Pancreas (tissue), 10 donors: ENCODE results near the gene ACTRT2. TPM values are rescaled to one million over a fixed set of nuclear protein-coding genes. Genes with fewer than 3 reads are reported as not detected.

Experiments
- ATAC-seq, 4 donors: fragments of 200-7000 bp; cut with Tn5 transposase; one replicate each; pipeline versions ENCODE4 v1.8.0 to v1.9.1; 2020; ENCODE audit warnings: mild to moderate bottlenecking in 4 of 4, moderate library complexity in 4 of 4
- DNase-seq, 6 donors: peaks; one replicate each; pipeline ENCODE4 v3.0.0-alpha.2; 2020
- FAIRE-seq: peaks from 2 replicates; lab custom pipeline; 2012; peaks lifted over from hg19 to GRCh38; lab: Jason Lieb, UNC
- H3K27ac ChIP-seq, 4 donors: fragments of 200-600 bp; sonication (generic); 1 replicate in 3 of 4; 2 replicates in 1 of 4; pipeline versions ENCODE4 v1.5.0 to v1.8.0; 2020
- H3K27me3 ChIP-seq, 4 donors: fragments of 200-600 bp; one replicate each; pipeline ENCODE4 v1.8.0; 2021
- H3K36me3 ChIP-seq, 3 donors: fragments of 200-600 bp; sonication (generic) in 1 of 3; one replicate each; pipeline versions ENCODE4 v1.5.0 to v1.8.0; 2020 to 2021
- H3K4me1 ChIP-seq, 3 donors: fragments of 200-600 bp; one replicate each; pipeline ENCODE4 v1.8.0; 2021
- H3K4me3 ChIP-seq, 4 donors: fragments of 200-600 bp; sonication (generic) in 2 of 4; one replicate each; pipeline versions ENCODE4 v1.5.0 to v1.8.0; 2020 to 2021
- H3K9me3 ChIP-seq, 4 donors: fragments of 200-600 bp; one replicate each; pipeline ENCODE4 v1.8.0; 2021
- WGBS, 2 donors: extraction: QIAGEN DNeasy Blood & Tissue Kit; methylation state at CpG; one replicate each; pipeline ENCODE4 v1.1.7; 2013; 5-methylcytosine and 5-hydroxymethylcytosine counted together
- intact Hi-C, 3 donors: fragments of 100-400 bp; cut with DNase I; formaldehyde crosslinking; loops; one replicate each; pipeline versions ENCODE4 v1.11.1 to v1.14.2; 2022
- polyA plus RNA-seq, 2 donors: library from polyadenylated mRNA; stranded (reverse); fragments of 200-250 nt; gene quantifications; one replicate each; pipeline ENCODE4 v1.2.3, GENCODE V29; 2013
- total RNA-seq, 6 donors: library from RNA; stranded (reverse); fragmentation: NEBNext Ultra II Directional in 4 of 6; extraction: Animal tissue kit (Norgen Biotek cat#: 25700) in 4 of 6; gene quantifications; one replicate each; pipeline versions ENCODE4 v1.2.1 to v1.2.4, GENCODE V29; 2021 to 2023
- TF ChIP-seq, protein P1 (sequence below), 4 donors: fragments of 200-600 bp; sonication (generic) in 3 of 4; IDR thresholded peaks; one replicate each; pipeline versions ENCODE4 v1.5.0 to v1.8.0; 2021; ENCODE audit warnings: antibody characterized with exemption in 4 of 4
- donor health status: healthy with polysubstance abuse.
- donor health status: DM: no; HTN: no; CAD: no; lungs with moderate emphysema.
- donor health status: DM: no; HTN: no; CAD: no.
- donor health status: control.
- donor health status: control.
- donor health status: Bipolar disorder and iron deficiency.
- donor health status: DM: yes; HTN: yes; CAD: no.
- donor health status: DM: no; HTN: no; CAD: no.
- donor health status: DM: no; HTN: no; CAD: no.
- donor health status: DM: yes; HTN: yes; CAD: no.

Gene ACTRT2
- total and polyA plus RNA-seq, 8 donors: not detected

DNA sequence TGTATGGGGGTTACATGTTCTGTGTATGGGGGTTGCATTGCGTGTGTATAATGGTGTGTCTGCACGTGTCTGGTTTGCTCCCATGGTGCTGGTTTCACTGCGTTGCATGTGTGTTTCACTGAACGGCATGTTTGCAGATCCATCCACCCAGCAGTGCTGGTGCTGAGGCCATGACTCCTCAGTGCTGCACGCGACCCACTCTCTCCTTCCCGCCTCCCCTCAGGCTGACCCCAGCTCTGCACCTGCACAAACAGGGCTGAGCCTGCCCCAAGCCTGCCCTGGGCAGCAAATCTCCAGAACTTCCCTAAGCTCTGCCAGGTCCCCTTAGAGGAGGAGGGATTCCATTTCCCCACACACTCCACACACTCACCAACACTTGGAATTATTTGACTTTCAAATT is 18.7 kb downstream of the ACTRT2 start:
- Histone ChIP-seq H3K9me3 (no peaks in the 10 kb centered on the region), H3K4me1 (no peaks in the 10 kb centered on the region), H3K36me3 (no peaks in the 10 kb centered on the region), H3K27ac (no peak overlapping the region), H3K27me3 (no peaks in the 10 kb centered on the region), H3K4me3 (no peak overlapping the region)
- DNase-seq (no peak), ATAC-seq (no peak), FAIRE-seq (no peak)
- intact Hi-C loops: no loop called here
- TF ChIP-seq, protein P1, sequence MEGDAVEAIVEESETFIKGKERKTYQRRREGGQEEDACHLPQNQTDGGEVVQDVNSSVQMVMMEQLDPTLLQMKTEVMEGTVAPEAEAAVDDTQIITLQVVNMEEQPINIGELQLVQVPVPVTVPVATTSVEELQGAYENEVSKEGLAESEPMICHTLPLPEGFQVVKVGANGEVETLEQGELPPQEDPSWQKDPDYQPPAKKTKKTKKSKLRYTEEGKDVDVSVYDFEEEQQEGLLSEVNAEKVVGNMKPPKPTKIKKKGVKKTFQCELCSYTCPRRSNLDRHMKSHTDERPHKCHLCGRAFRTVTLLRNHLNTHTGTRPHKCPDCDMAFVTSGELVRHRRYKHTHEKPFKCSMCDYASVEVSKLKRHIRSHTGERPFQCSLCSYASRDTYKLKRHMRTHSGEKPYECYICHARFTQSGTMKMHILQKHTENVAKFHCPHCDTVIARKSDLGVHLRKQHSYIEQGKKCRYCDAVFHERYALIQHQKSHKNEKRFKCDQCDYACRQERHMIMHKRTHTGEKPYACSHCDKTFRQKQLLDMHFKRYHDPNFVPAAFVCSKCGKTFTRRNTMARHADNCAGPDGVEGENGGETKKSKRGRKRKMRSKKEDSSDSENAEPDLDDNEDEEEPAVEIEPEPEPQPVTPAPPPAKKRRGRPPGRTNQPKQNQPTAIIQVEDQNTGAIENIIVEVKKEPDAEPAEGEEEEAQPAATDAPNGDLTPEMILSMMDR (IDR thresholded peaks at IDR 0.05): no peak
- 86 to 90% methylated on average over 7 of the region's 7 CpGs for WGBS, 2 donors

DNA sequence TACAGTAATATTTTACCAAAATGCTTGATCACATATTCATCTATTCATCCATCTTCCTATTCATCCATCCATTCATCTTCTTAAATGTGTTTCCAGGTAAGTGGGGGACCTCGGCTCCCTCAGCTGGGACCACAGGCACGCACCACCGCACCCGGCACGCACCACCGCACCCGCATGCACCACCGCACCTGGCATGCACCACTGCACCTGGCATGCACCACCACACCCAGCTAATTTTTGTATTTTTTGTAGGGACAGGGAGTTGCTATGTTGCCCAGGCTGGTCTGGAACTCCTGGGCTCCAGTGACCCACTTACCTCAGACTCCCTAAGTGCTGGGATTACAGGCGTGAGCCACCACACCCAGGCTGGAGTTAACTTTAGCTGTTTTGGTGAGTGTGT is 21.2 kb downstream of the ACTRT2 start:
- Histone ChIP-seq H3K4me1 (no peaks in the 10 kb centered on the region), H3K4me3 (no peak overlapping the region), H3K36me3 (no peaks in the 10 kb centered on the region), H3K27ac (no peak overlapping the region), H3K9me3 (no peaks in the 10 kb centered on the region), H3K27me3 (no peaks in the 10 kb centered on the region)
- ATAC-seq: no peak
- intact Hi-C loops: no loop called here
- FAIRE-seq: no peak
- TF ChIP-seq, protein P1 (IDR thresholded peaks at IDR 0.05): no peak
- WGBS, 2 donors: 90 to 95% methylated on average over 9 of the region's 9 CpGs
- no peak for DNase-seq

DNA sequence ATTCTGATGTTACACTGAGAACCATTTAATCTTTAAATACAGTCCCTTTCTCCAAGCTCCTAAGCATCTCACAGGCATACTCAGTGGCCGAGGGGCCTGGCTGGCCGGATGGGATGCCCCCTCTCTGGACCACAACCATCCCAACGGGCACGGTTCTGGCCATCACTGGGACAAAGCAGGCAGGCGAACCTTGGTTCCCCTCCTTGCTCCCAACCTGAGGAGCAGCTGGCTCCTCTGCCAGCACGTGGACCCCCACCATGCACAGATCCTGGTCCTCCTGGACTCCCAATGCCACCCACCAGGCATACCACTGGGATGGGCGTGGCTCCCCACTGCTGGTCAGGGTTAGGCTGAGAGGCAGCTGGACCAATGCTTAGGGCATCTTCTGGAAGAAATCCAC is 27.9 kb downstream of the ACTRT2 start:
- FAIRE-seq: no peak
- H3K4me3 ChIP-seq: no peak overlapping the region
- intact Hi-C loops: no loop called here
- no peak overlapping the region for H3K27ac ChIP-seq
- 78 to 87% methylated on average over 7 of the region's 7 CpGs for WGBS, 2 donors
- H3K4me1 ChIP-seq: no peaks in the 10 kb centered on the region
- H3K27me3 ChIP-seq: no peaks in the 10 kb centered on the region
- peak in 2 of 6 donors; percentile 41 to 43 for DNase-seq
- H3K36me3 ChIP-seq: no peaks in the 10 kb centered on the region
- no peak for ATAC-seq
- no peaks in the 10 kb centered on the region for H3K9me3 ChIP-seq
- TF ChIP-seq, protein P1 (IDR thresholded peaks at IDR 0.05): no peak

DNA sequence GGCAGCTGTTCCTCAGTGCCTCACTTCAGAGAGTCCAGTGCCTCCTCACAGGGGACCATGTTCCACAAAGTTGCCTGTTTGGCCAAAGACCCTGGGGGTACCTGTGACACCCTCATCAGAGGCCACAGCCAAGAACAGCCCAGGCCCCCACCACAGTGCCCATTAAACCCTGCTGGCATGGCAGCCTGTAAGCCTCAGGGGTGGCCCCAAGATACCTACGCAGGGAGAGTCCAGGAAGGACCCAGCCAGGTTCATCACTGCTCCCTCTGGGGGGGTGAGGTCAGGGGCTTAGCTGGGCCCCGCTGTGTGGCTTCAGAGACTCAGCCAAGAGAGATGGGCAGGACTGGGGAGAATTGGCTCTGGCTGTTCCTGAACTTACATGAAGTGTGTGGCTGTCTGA is 28.6 kb downstream of the ACTRT2 start:
- Histone ChIP-seq H3K4me3 (no peak overlapping the region), H3K27me3 (no peaks in the 10 kb centered on the region), H3K27ac (no peak overlapping the region), H3K36me3 (no peaks in the 10 kb centered on the region), H3K9me3 (no peaks in the 10 kb centered on the region), H3K4me1 (no peaks in the 10 kb centered on the region)
- TF ChIP-seq, protein P1 (IDR thresholded peaks at IDR 0.05): no peak
- 87 to 97% methylated on average over 2 of the region's 2 CpGs for WGBS, 2 donors
- intact Hi-C loops: no loop called here
- DNase-seq (peak in 2 of 6 donors; percentile 5 to 48), ATAC-seq (no peak), FAIRE-seq (no peak)

DNA sequence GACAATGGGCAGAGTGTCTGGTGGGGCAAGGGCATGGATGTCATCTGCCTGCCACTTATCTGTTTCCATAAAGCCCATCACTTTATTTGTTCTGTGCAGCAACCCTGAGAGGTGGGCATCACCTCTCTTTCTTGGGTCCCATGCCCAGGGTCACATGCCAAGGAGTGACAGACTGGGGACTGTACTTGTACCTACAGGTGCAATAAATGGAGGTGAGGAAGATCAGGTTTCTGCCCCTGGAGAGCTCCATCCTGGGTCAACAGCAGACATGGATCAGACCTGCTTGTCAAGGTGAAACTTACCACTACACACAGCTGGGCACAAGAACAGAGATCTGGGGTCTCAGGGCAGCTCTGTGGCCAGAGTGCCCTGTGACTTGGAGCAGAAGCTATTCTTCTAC is 29.3 kb downstream of the ACTRT2 start:
- TF ChIP-seq, protein P1 (IDR thresholded peaks at IDR 0.05): no peak
- DNase-seq: no peak
- intact Hi-C loops: no loop called here

More for the DNA sequence above, 29.3 kb downstream of the ACTRT2 start:
- H3K9me3 ChIP-seq: no peaks in the 10 kb centered on the region
- H3K36me3 ChIP-seq: no peaks in the 10 kb centered on the region
- H3K4me3 ChIP-seq: no peak overlapping the region
- H3K27ac ChIP-seq: no peak overlapping the region
- H3K4me1 ChIP-seq: no peaks in the 10 kb centered on the region
- H3K27me3 ChIP-seq: no peaks in the 10 kb centered on the region
- ATAC-seq (no peak), FAIRE-seq (no peak)
